Calu3 (cell line): Measurements from ENCODE around the gene QKI. TPM values are rescaled to one million over a fixed set of nuclear protein-coding genes. Genes with fewer than 3 reads are reported as not detected.
A peak's percentile ranks its signal among the peaks of the same experiment; 100 is the strongest.

ENCODE experiments used
- BruUV-seq: library from RNA; stranded (reverse); fragments of 400-500 nt; replicated peaks from 2 replicates; lab custom pipeline; 2021; lab: Mats Ljungman, UMichigan
- CTCF ChIA-PET: fragments of 300-600 bp; sonication (Branson Sonifier 250); formaldehyde crosslinking; loops from one replicate; lab custom pipeline; 2022; ENCODE audit warnings: antibody characterized with exemption; lab: Charles Lee
- DNase-seq: peaks from one replicate; pipeline ENCODE4 v3.0.0; 2022
- H3K27ac Mint-ChIP-seq: one replicate; pipeline ENCODE4 v1.8.0; 2022; ENCODE audit warnings: mixed read lengths; ENCODE audit not compliant: unreplicated experiment
- H3K27me3 Mint-ChIP-seq: one replicate; pipeline ENCODE4 v1.8.0; 2022; ENCODE audit warnings: mixed read lengths; ENCODE audit not compliant: unreplicated experiment
- H3K36me3 Mint-ChIP-seq: one replicate; pipeline ENCODE4 v1.8.0; 2022; ENCODE audit warnings: mild to moderate bottlenecking, moderate library complexity, mixed read lengths; ENCODE audit not compliant: insufficient read depth, unreplicated experiment
- H3K4me1 Mint-ChIP-seq: one replicate; pipeline ENCODE4 v1.8.0; 2022; ENCODE audit warnings: mild to moderate bottlenecking, low read depth, mixed read lengths; ENCODE audit not compliant: unreplicated experiment
- H3K4me3 Mint-ChIP-seq: one replicate; pipeline ENCODE4 v1.8.0; 2022; ENCODE audit warnings: mild to moderate bottlenecking, low read depth, moderate library complexity, mixed read lengths; ENCODE audit not compliant: unreplicated experiment
- H3K9me3 Mint-ChIP-seq: one replicate; pipeline ENCODE4 v1.8.0; 2022; ENCODE audit warnings: low read depth, mixed read lengths; ENCODE audit not compliant: unreplicated experiment
- CTCF ChIP-seq: fragments of 200-600 bp; IDR thresholded peaks from one replicate; pipeline ENCODE4 v1.8.0; 2022; ENCODE audit warnings: antibody characterized with exemption; ENCODE audit not compliant: unreplicated experiment
- intact Hi-C: fragments of 100-400 bp; cut with micrococcal nuclease; formaldehyde crosslinking; loops from one replicate; pipeline ENCODE4 v1.10.0; 2022; ENCODE audit not compliant: unreplicated experiment
- total RNA-seq: library from RNA; stranded (reverse); gene quantifications from 2 replicates; pipeline ENCODE4 v1.2.3, GENCODE V29; 2022

The QKI gene
- total RNA-seq, 1 experiment from 2014 or later: 131 TPM

GRCh38 chr6:163577404-163577803, 162.9 kb downstream of the QKI start:
- Mint-ChIP-seq H3K27me3 (no peaks in the 10 kb centered on the region), H3K4me3 (no peak overlapping the region), H3K36me3 (peaks cover 41% of the 10 kb centered on the region), H3K4me1 (peaks cover 32% of the 10 kb centered on the region), H3K9me3 (no peaks in the 10 kb centered on the region), H3K27ac (no peak overlapping the region)
- no TSS peak for BruUV-seq
- no peak for TF ChIP-seq CTCF
- intact Hi-C loops: loop anchor here (10.0 kb wide), 1 partner anchor 393 kb away; no protein-coding TSS in a partner anchor
- no peak for DNase-seq
- CTCF ChIA-PET: interaction anchor here (0.7 kb wide), 1 partner anchor 100 kb away, joined by 3 read pairs; no protein-coding TSS in a partner anchor

DNA sequence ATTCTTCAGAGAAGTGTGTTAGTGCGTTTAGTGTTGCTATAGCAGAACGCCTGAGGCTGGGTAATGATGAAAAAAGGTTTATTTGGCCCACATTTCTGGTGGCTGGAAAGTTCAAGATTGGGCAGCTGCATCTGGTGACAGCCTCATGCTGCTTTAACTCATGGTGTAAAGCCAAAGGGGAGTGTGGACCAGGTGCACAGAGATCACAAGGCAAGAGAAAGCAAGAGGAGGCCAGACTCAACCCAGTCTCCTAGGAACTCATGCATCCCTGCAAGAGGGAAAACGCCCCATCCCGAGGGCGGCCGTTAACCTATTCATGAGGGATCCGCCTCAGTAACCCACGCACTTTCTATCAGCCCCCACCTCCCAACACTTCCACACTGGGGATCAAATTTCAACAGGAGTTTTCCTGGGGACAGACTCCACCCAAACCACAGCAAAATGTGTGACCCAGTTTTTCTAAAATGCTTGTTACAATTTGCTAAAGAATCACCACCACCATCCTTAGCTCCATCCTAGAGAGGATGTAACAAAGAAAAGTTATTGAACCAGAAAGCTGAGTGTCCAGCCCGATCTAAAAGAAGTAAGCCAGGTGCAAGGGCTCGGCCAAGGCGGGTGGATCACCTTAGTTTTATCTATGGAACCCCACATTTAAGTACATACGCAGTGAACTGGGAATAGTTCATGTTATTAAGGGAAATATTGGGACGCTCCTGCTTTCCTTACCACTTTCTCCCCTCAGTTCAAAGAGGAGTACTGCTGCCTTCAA, 164.8 kb downstream of the QKI start:
- no peak for DNase-seq
- intact Hi-C loops: loop anchor here (10.0 kb wide), 1 partner anchor 394 kb away; no protein-coding TSS in a partner anchor
- CTCF ChIA-PET: no interaction called here
- H3K36me3 Mint-ChIP-seq: peaks cover 45% of the 10 kb centered on the region
- H3K27ac Mint-ChIP-seq: peak overlapping the region; percentile 52
- peaks cover 24% of the 10 kb centered on the region for H3K4me1 Mint-ChIP-seq
- TF ChIP-seq CTCF: no peak
- H3K27me3 Mint-ChIP-seq: no peaks in the 10 kb centered on the region
- no peak overlapping the region for H3K4me3 Mint-ChIP-seq
- H3K9me3 Mint-ChIP-seq: no peaks in the 10 kb centered on the region
- BruUV-seq: no TSS peak

DNA sequence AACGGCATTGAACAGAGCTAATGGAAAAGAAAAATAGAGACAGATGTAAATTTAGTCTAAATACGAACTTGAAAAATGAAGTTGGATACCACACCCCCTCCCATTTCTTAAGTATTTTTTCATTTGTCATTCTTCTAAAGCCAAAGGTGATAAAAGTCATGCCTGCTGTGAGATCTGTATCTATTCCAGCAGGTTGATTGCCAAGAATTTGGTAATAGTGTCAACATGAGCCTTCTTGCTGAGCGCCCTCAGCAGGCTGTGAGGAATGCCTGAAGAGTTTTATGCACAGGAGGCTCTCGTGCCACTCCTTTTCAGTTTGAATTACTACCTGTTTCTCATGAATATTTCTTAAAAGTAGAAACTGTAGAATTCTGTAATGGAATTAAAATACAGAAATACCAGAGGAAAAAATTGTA, 165.4 kb downstream of the QKI start:
- H3K4me3 Mint-ChIP-seq: no peak overlapping the region
- no peak for DNase-seq
- no TSS peak for BruUV-seq
- no peak for TF ChIP-seq CTCF
- no peaks in the 10 kb centered on the region for H3K27me3 Mint-ChIP-seq
- H3K4me1 Mint-ChIP-seq: peaks cover 24% of the 10 kb centered on the region
- intact Hi-C loops: loop anchor here (10.0 kb wide), 1 partner anchor 395 kb away; no protein-coding TSS in a partner anchor
- H3K27ac Mint-ChIP-seq: peak overlapping the region; percentile 52
- CTCF ChIA-PET: no interaction called here
- peaks cover 45% of the 10 kb centered on the region for H3K36me3 Mint-ChIP-seq
- H3K9me3 Mint-ChIP-seq: no peaks in the 10 kb centered on the region

DNA sequence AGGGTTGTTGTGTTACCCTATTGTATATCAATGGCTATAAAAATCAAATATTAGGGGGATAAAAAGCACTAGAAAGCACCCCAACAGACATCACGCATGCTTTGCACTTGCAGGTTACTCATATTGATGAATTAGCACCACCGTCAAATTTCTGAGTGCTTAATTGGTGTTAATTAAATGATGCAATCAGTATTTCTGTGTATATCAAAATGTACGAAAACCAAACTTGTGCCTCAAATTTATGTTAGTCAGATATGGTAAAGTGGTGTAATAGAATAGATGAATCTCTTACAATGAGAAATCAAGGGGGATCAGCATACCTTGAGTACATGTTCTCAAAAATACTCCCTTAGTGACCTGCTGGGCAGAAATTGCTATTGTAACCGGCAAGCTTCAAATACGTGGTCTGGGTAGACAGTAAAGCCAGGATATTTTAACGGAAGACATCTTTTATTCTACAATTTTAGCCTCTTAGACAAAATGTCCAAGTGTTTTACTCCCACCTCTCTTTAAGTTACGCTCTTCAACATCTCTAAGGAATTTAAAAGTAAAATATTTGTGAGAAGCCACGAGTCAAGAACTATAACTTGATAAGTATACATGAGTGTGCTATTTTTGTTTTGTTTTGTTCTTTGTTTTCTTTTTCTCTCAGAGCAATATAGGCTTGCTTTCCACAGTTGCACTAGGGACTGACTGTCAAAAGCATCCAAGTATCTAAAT, 166.0 kb downstream of the QKI start:
- Mint-ChIP-seq H3K4me3 (no peak overlapping the region), H3K27ac (peak overlapping the region; percentile 52), H3K36me3 (peaks cover 46% of the 10 kb centered on the region), H3K9me3 (no peaks in the 10 kb centered on the region), H3K27me3 (no peaks in the 10 kb centered on the region), H3K4me1 (peaks cover 25% of the 10 kb centered on the region)
- CTCF ChIA-PET: no interaction called here
- TSS peak; percentile 3 for BruUV-seq
- intact Hi-C loops: no loop called here
- DNase-seq: no peak
- TF ChIP-seq CTCF: no peak
